Measurements from ENCODE around the gene HK1. TPM values are rescaled to one million over a fixed set of nuclear protein-coding genes. Genes with fewer than 3 reads are reported as not detected.

The HK1 gene
- total RNA-seq, 2 experiments from 2014 or later = 13.1 to 31.5 TPM

DNA sequence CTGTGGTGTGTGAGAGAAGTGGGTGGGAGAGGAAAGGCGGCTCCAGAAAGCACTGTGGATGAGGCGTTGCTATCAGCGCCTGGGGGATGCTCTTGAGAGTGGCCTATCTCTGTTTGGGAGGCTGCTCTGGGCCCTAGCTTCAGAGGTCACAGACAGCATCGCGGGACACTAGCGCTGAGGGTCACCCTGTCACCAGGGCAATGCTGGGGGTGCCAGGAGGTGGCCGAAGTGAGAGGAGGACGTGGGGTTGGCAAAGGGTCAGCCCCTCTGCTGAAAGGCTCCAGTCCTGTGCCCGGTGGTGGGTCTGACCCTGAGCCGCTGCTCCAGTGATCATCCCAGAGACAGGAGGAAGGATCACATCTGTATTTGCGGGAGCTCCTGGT is 141.4 kb downstream of the HK1 start:
- ChIA-PET POLR2A (no interaction called here), CTCF (ENCODE audit: unreplicated experiment) (no interaction called here)
- Histone ChIP-seq H4K20me1 (ENCODE audit: insufficient read depth, low read length) (no peaks in the 10 kb centered on the region), H3K9me2 (ENCODE audit: insufficient read depth, low read length) (no peaks in the 10 kb centered on the region), H3K79me2 (ENCODE audit: insufficient read depth, low read depth, low read length) (no peaks in the 10 kb centered on the region), H3K4me2 (ENCODE audit: low read length) (no peak overlapping the region), H3K9me3 (ENCODE audit: low read length) (no peaks in the 10 kb centered on the region), H3K36me3 (ENCODE audit: insufficient read depth, low read length) (no peaks in the 10 kb centered on the region), H3K4me1 (ENCODE audit: insufficient read depth, low read length, poor library complexity, severe bottlenecking) (peaks cover 7% of the 10 kb centered on the region), H3K27ac (ENCODE audit: low read depth, low read length, poor library complexity, severe bottlenecking) (no peak overlapping the region), H2AFZ (ENCODE audit: low read length) (no peak overlapping the region), H3K4me3 (ENCODE audit: low read depth, low read length, poor library complexity, severe bottlenecking) (no peak overlapping the region)
- no TSS peak for BruUV-seq (replicated peaks)
- no peak for DNase-seq (ENCODE audit: low spot score)
- intact Hi-C loops (cut with micrococcal nuclease; ENCODE audit: unreplicated experiment) = loop anchor here (10.0 kb wide), 1 partner anchor 415 kb away; no protein-coding TSS in a partner anchor
- TF ChIP-seq EZH2phosphoT487 (IDR thresholded peaks at IDR 0.05; ENCODE audit: borderline replicate concordance, low read depth, low read length) = no peak
- TF ChIP-seq, protein P1, sequence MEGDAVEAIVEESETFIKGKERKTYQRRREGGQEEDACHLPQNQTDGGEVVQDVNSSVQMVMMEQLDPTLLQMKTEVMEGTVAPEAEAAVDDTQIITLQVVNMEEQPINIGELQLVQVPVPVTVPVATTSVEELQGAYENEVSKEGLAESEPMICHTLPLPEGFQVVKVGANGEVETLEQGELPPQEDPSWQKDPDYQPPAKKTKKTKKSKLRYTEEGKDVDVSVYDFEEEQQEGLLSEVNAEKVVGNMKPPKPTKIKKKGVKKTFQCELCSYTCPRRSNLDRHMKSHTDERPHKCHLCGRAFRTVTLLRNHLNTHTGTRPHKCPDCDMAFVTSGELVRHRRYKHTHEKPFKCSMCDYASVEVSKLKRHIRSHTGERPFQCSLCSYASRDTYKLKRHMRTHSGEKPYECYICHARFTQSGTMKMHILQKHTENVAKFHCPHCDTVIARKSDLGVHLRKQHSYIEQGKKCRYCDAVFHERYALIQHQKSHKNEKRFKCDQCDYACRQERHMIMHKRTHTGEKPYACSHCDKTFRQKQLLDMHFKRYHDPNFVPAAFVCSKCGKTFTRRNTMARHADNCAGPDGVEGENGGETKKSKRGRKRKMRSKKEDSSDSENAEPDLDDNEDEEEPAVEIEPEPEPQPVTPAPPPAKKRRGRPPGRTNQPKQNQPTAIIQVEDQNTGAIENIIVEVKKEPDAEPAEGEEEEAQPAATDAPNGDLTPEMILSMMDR (conservative IDR thresholded peaks at IDR 0.05; ENCODE audit: low read length) = no peak

GRCh38 chr10:69421611-69422308 is 143.5 kb downstream of the HK1 start:
- Histone ChIP-seq H3K4me3 (ENCODE audit: low read depth, low read length, poor library complexity, severe bottlenecking) (no peak overlapping the region), H3K27ac (ENCODE audit: low read depth, low read length, poor library complexity, severe bottlenecking) (no peak overlapping the region), H3K4me2 (ENCODE audit: low read length) (no peak overlapping the region), H3K79me2 (ENCODE audit: insufficient read depth, low read depth, low read length) (no peaks in the 10 kb centered on the region), H3K36me3 (ENCODE audit: insufficient read depth, low read length) (no peaks in the 10 kb centered on the region), H3K9me3 (ENCODE audit: low read length) (no peaks in the 10 kb centered on the region), H4K20me1 (ENCODE audit: insufficient read depth, low read length) (no peaks in the 10 kb centered on the region), H3K9me2 (ENCODE audit: insufficient read depth, low read length) (no peaks in the 10 kb centered on the region), H2AFZ (ENCODE audit: low read length) (no peak overlapping the region), H3K4me1 (ENCODE audit: insufficient read depth, low read length, poor library complexity, severe bottlenecking) (peaks cover 7% of the 10 kb centered on the region)
- no peak for DNase-seq (ENCODE audit: low spot score)
- ChIA-PET POLR2A (interaction anchor here (1.1 kb wide), 1 partner anchor 675 kb away, joined by 3 read pairs; no protein-coding TSS in a partner anchor), CTCF (ENCODE audit: unreplicated experiment) (no interaction called here)
- intact Hi-C loops (cut with micrococcal nuclease; ENCODE audit: unreplicated experiment) = no loop called here
- TF ChIP-seq, protein P1 (conservative IDR thresholded peaks at IDR 0.05; ENCODE audit: low read length) = no peak
- TF ChIP-seq EZH2phosphoT487 (IDR thresholded peaks at IDR 0.05; ENCODE audit: borderline replicate concordance, low read depth, low read length) = no peak
- BruUV-seq (replicated peaks) = no TSS peak

- no peak for DNase-seq (ENCODE audit: low spot score)
- H3K36me3 ChIP-seq (ENCODE audit: insufficient read depth, low read length) = no peaks in the 10 kb centered on the region
- H3K79me2 ChIP-seq (ENCODE audit: insufficient read depth, low read depth, low read length) = no peaks in the 10 kb centered on the region
- no peaks in the 10 kb centered on the region for H3K9me3 ChIP-seq (ENCODE audit: low read length)
- no peak overlapping the region for H2AFZ ChIP-seq (ENCODE audit: low read length)
- BruUV-seq (replicated peaks) = no TSS peak
- no peaks in the 10 kb centered on the region for H4K20me1 ChIP-seq (ENCODE audit: insufficient read depth, low read length)
- POLR2A ChIA-PET = no interaction called here
- H3K4me2 ChIP-seq (ENCODE audit: low read length) = no peak overlapping the region
- CTCF ChIA-PET (ENCODE audit: unreplicated experiment) = no interaction called here
- intact Hi-C loops (cut with micrococcal nuclease; ENCODE audit: unreplicated experiment) = no loop called here
- H3K9me2 ChIP-seq (ENCODE audit: insufficient read depth, low read length) = no peaks in the 10 kb centered on the region
- peaks cover 7% of the 10 kb centered on the region for H3K4me1 ChIP-seq (ENCODE audit: insufficient read depth, low read length, poor library complexity, severe bottlenecking)
- H3K27ac ChIP-seq (ENCODE audit: low read depth, low read length, poor library complexity, severe bottlenecking) = no peak overlapping the region
- TF ChIP-seq, protein P1 (conservative IDR thresholded peaks at IDR 0.05; ENCODE audit: low read length) = no peak
- no peak for TF ChIP-seq EZH2phosphoT487 (IDR thresholded peaks at IDR 0.05; ENCODE audit: borderline replicate concordance, low read depth, low read length)
- no peak overlapping the region for H3K4me3 ChIP-seq (ENCODE audit: low read depth, low read length, poor library complexity, severe bottlenecking)
Measured at GRCh38 chr10:69422676-69423075, 144.4 kb downstream of the HK1 start.
